Measurements from ENCODE around the gene ARSB. TPM values are rescaled to one million over a fixed set of nuclear protein-coding genes. Genes with fewer than 3 reads are reported as not detected.

The ARSB gene
- total RNA-seq, 1 donor, result 32.7 TPM

- no peak for TF ChIP-seq CTCF (IDR thresholded peaks at IDR 0.05; ENCODE audit: insufficient read depth, low read length)
- DNase-seq (ENCODE audit: low read depth), result no peak
- no peak overlapping the region for H3K4me3 ChIP-seq (ENCODE audit: low read depth, low read length)
Observed at GRCh38 chr5:78761840-78762239, 223.3 kb downstream of the ARSB start.

DNA sequence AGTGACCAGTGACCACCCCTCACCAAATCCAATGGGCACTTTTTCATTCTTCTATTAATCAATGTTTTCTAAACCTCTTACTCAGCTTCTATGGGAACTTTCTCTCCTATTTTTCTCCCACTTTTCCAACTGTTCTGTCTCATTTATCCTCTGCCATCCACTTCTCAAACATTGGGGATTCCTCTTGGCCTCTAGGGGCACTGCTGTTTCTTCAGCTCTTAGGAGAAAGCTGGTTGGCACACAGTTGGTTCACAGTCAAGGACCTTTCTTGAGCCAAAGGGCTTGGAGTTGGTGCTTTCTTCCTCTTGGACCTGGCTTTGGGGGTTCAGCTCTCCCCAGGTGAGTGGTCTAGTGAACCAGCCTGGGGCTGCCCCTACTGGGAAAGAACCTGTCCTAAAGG is 224.3 kb downstream of the ARSB start:
- TF ChIP-seq CTCF (IDR thresholded peaks at IDR 0.05; ENCODE audit: insufficient read depth, low read length), result peak; percentile 28
- H3K4me3 ChIP-seq (ENCODE audit: low read depth, low read length), result no peak overlapping the region
- no peak for DNase-seq (ENCODE audit: low read depth)

- DNase-seq (ENCODE audit: low read depth), result no peak
- no peak for TF ChIP-seq CTCF (IDR thresholded peaks at IDR 0.05; ENCODE audit: insufficient read depth, low read length)
- H3K4me3 ChIP-seq (ENCODE audit: low read depth, low read length), result no peak overlapping the region
Observed at GRCh38 chr5:78760366-78760765, 224.7 kb downstream of the ARSB start.

DNA sequence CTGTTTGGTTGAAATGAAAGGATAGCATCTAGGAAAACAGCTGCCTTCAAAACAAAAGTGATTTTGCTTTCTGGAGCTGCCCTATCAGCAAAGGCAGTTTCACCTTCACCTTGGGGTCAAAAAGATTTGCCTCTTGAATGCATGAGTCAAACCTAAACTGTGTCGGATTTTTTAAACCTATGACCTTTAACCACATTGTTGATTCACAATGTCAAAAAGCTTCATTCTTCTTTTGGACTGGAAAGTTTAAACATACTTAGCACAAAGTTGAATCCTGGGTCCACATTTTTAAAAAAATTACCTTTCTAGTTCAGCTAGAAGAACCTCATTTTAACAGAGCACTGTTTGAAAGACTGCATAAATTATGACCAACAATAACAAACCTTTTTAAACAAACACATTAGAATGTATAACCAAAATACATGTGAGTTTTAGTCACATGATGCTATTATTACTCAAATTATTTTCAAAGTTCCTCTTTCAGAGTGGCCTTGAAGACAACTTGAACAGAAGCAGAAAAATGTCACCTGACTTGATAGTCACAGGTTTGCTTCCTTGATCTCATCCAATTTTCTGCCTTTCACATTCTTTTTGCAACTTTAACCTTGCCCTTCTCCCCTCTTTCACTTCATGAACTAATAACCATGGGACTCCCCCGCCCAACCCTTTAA is 226.8 kb downstream of the ARSB start:
- no peak for TF ChIP-seq CTCF (IDR thresholded peaks at IDR 0.05; ENCODE audit: insufficient read depth, low read length)

DNA sequence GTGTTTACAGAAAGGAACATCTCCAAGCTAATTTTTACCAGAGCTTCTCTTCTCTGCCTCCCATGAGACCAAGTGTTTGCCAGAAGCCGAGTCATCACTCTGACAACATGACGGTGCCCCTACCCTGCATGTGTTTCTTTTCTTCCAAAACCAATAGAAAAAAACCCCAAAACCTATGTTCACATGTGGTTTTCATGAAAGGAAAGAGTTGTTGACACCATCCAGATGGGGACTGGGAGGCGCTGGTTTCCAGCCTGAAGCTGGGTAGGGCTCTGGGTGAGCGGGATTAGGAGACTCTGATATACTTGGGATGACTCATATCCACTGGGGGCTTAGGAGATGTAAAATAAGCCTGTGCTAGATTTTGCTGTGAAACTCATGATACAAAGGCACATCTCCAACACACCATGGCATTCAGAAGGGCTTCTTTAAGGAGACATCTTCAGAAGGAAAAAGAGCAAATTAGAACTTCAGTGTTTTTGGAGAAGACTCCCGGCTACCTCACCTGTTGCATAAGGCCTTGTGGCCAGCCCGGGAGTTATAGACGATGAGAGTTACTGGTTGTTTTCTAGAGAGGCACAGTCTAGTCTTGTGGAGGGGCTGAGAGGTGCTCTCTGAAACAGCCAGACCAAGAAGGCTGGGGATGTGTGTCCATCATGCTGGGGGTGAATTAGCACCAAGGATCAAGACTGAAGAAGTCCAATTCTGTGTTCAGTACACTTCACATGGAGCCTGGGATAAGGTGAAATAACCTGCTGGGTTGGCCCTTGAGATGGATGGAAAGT is 227.6 kb downstream of the ARSB start:
- peak; percentile 92 for DNase-seq (ENCODE audit: low read depth)
- TF ChIP-seq CTCF (IDR thresholded peaks at IDR 0.05; ENCODE audit: insufficient read depth, low read length), result no peak
- no peak overlapping the region for H3K4me3 ChIP-seq (ENCODE audit: low read depth, low read length)

More for the DNA sequence above, 226.8 kb downstream of the ARSB start:
- no peak overlapping the region for H3K4me3 ChIP-seq (ENCODE audit: low read depth, low read length)
- DNase-seq (ENCODE audit: low read depth), result peak; percentile 66

DNA sequence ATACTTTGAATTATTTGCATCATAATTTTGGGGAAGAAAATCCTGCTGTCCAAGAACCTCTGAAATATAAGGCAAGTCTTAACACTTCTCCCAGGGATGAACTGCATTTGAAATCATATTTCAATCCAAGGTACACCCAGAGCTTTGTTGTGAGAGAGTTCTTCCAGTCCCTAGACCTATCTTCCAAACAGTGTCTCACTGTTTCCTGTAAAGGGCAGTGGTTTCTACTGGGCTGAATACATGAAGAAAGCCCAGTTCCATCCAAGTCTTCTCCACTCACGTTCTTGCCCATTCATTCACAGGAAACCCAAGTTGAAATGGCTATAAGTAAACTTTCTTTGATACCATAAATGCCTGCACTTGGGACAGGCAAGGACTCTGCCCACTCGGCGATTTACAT is 228.3 kb downstream of the ARSB start:
- no peak overlapping the region for H3K4me3 ChIP-seq (ENCODE audit: low read depth, low read length)
- no peak for DNase-seq (ENCODE audit: low read depth)
- TF ChIP-seq CTCF (IDR thresholded peaks at IDR 0.05; ENCODE audit: insufficient read depth, low read length), result no peak
